SU-DHL-6 (cell line): Measurements from ENCODE around the gene PHACTR2.

Experiments
- EZH2phosphoT487 ChIP-seq: fragments of 200-600 bp; sonication (generic), shearing (Covaris generic); conservative IDR thresholded peaks from 2 replicates; pipeline ENCODE4 v1.6.1; 2018; ENCODE audit warnings: mild to moderate bottlenecking, antibody characterized with exemption, low read length, moderate library complexity, mixed read lengths
- TF ChIP-seq, protein P1 (sequence below): fragments of 200-600 bp; sonication (generic); IDR thresholded peaks from one replicate; pipeline ENCODE4 v1.5.1; 2017; ENCODE audit warnings: antibody characterized with exemption, mild to moderate bottlenecking, low read length, moderate library complexity; ENCODE audit not compliant: insufficient read depth, poor library complexity, severe bottlenecking

DNA sequence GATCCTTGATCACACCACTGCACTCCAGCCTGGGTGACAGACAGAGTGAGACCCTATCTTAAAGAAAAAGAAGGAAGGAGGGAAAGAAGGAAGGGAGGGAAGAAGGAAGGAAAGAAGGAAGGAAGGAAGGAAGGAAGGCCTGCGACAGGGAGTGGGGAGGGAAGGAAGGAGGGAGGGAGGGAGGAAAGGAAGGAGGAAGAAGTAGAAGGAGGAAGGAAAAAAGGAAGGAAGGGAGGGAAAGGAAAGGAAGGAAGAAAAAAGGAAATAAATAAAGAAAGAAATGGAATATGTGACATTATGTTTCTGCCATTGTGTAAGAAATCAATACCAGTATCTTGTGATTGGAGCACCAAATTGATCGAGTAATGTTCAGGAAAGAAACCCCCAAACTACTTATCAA, 16.2 kb downstream of the PHACTR2 start:
- TF ChIP-seq, protein P1, sequence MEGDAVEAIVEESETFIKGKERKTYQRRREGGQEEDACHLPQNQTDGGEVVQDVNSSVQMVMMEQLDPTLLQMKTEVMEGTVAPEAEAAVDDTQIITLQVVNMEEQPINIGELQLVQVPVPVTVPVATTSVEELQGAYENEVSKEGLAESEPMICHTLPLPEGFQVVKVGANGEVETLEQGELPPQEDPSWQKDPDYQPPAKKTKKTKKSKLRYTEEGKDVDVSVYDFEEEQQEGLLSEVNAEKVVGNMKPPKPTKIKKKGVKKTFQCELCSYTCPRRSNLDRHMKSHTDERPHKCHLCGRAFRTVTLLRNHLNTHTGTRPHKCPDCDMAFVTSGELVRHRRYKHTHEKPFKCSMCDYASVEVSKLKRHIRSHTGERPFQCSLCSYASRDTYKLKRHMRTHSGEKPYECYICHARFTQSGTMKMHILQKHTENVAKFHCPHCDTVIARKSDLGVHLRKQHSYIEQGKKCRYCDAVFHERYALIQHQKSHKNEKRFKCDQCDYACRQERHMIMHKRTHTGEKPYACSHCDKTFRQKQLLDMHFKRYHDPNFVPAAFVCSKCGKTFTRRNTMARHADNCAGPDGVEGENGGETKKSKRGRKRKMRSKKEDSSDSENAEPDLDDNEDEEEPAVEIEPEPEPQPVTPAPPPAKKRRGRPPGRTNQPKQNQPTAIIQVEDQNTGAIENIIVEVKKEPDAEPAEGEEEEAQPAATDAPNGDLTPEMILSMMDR: no peak
- TF ChIP-seq EZH2phosphoT487: no peak
